H9 (cell line): Measurements from ENCODE around the gene GPC6. TPM values are rescaled to one million over a fixed set of nuclear protein-coding genes. Genes with fewer than 3 reads are reported as not detected.

Experiments used
- DNase-seq: peaks from one replicate; pipeline ENCODE4 v3.0.0-alpha.2; 2017
- H2AFZ ChIP-seq: one replicate; pipeline ENCODE4 v1.6.1; 2013; ENCODE audit warnings: mild to moderate bottlenecking, low read length, control low read depth, moderate library complexity
- H2AK5ac ChIP-seq: 2 replicates; pipeline ENCODE4 v1.6.1; 2013; ENCODE audit warnings: low read length, control low read depth, mixed read lengths; ENCODE audit not compliant: insufficient read length
- H2BK120ac ChIP-seq: one replicate; pipeline ENCODE4 v1.6.1; 2013; ENCODE audit warnings: low read depth, mild to moderate bottlenecking, low read length, control low read depth, inconsistent platforms; ENCODE audit not compliant: poor library complexity, severe bottlenecking
- H2BK12ac ChIP-seq: 2 replicates; pipeline ENCODE4 v1.6.1; 2013; ENCODE audit warnings: low read length, control low read depth, mixed read lengths, low read depth; ENCODE audit not compliant: insufficient read length
- H2BK15ac ChIP-seq: 2 replicates; pipeline ENCODE4 v1.6.1; 2013; ENCODE audit warnings: low read depth, low read length, control low read depth
- H2BK20ac ChIP-seq: one replicate; pipeline ENCODE4 v1.6.1; 2013; ENCODE audit warnings: low read depth, mild to moderate bottlenecking, low read length, control low read depth, inconsistent platforms; ENCODE audit not compliant: poor library complexity, severe bottlenecking
- H2BK5ac ChIP-seq: 2 replicates; pipeline ENCODE4 v1.6.1; 2013; ENCODE audit warnings: low read length, control low read depth, mixed read lengths; ENCODE audit not compliant: insufficient read length
- H3K14ac ChIP-seq: 2 replicates; pipeline ENCODE4 v1.6.1; 2013; ENCODE audit warnings: low read length, control low read depth; ENCODE audit not compliant: insufficient read depth
- H3K18ac ChIP-seq: 2 replicates; pipeline ENCODE4 v1.6.1; 2013; ENCODE audit warnings: low read depth, mild to moderate bottlenecking, mixed read lengths, low read length, control low read depth; ENCODE audit not compliant: insufficient read length
- H3K23ac ChIP-seq: 2 replicates; pipeline ENCODE4 v1.6.1; 2013; ENCODE audit warnings: low read length, control low read depth, mixed read lengths, low read depth; ENCODE audit not compliant: insufficient read length
- H3K23me2 ChIP-seq: 2 replicates; pipeline ENCODE4 v1.6.1; 2013; ENCODE audit warnings: low read depth, mild to moderate bottlenecking, mixed read lengths, low read length, control low read depth; ENCODE audit not compliant: insufficient read length, poor library complexity, severe bottlenecking
- H3K27ac ChIP-seq: 2 replicates; pipeline ENCODE4 v1.5.1; 2013; ENCODE audit warnings: low read length, control low read depth, mixed read lengths, low read depth; ENCODE audit not compliant: insufficient read length
- H3K27me3 ChIP-seq: 2 replicates; pipeline ENCODE4 v1.6.1; 2013; ENCODE audit warnings: low read length, control low read depth, inconsistent platforms; ENCODE audit not compliant: insufficient read depth
- H3K4ac ChIP-seq: 2 replicates; pipeline ENCODE4 v1.6.1; 2013; ENCODE audit warnings: low read depth, mild to moderate bottlenecking, control low read depth, inconsistent platforms, low read length, moderate library complexity
- H3K4me1 ChIP-seq: 2 replicates; pipeline ENCODE4 v1.6.1; 2013; ENCODE audit warnings: low read length, control low read depth, inconsistent platforms; ENCODE audit not compliant: insufficient read depth
- H3K4me2 ChIP-seq: 2 replicates; pipeline ENCODE4 v1.6.1; 2013; ENCODE audit warnings: low read length, control low read depth, mixed read lengths; ENCODE audit not compliant: insufficient read length, insufficient read depth
- H3K56ac ChIP-seq: 2 replicates; pipeline ENCODE4 v1.6.1; 2013; ENCODE audit warnings: low read depth, mild to moderate bottlenecking, mixed read lengths, low read length, control low read depth; ENCODE audit not compliant: insufficient read length
- H3K79me1 ChIP-seq: 2 replicates; pipeline ENCODE4 v1.6.1; 2013; ENCODE audit warnings: low read depth, mild to moderate bottlenecking, moderate library complexity, low read length, control low read depth, inconsistent platforms; ENCODE audit not compliant: insufficient read depth, poor library complexity, severe bottlenecking
- H3K79me2 ChIP-seq: 2 replicates; pipeline ENCODE4 v1.6.1; 2013; ENCODE audit warnings: low read length, control low read depth, inconsistent platforms; ENCODE audit not compliant: insufficient read depth
- H3K9ac ChIP-seq: 2 replicates; pipeline ENCODE4 v1.6.1; 2013; ENCODE audit warnings: low read length, control low read depth, mixed read lengths; ENCODE audit not compliant: insufficient read length; ENCODE audit errors: extremely low read depth
- H3K9me3 ChIP-seq: one replicate; pipeline ENCODE4 v1.6.1; 2013; ENCODE audit warnings: low read depth, low read length, inconsistent platforms; ENCODE audit not compliant: control insufficient read depth
- H3T11ph ChIP-seq: one replicate; pipeline ENCODE4 v1.6.1; 2013; ENCODE audit warnings: mild to moderate bottlenecking, low read length, control low read depth, inconsistent platforms
- H4K20me1 ChIP-seq: one replicate; pipeline ENCODE4 v1.6.1; 2013; ENCODE audit not compliant: control insufficient read depth, insufficient read length, insufficient read depth
- H4K5ac ChIP-seq: 2 replicates; pipeline ENCODE4 v1.6.1; 2013; ENCODE audit warnings: low read depth, mild to moderate bottlenecking, mixed read lengths, low read length, control low read depth; ENCODE audit not compliant: insufficient read length
- H4K8ac ChIP-seq: replicated peaks from 2 replicates; pipeline ENCODE4 v1.6.1; 2013; ENCODE audit warnings: low read length, control low read depth, mixed read lengths, low read depth; ENCODE audit not compliant: insufficient read length
- H4K91ac ChIP-seq: 2 replicates; pipeline ENCODE4 v1.6.1; 2013; ENCODE audit warnings: low read depth, mild to moderate bottlenecking, moderate library complexity, mixed read lengths, low read length, control low read depth; ENCODE audit not compliant: insufficient read length
- H3K27ac Mint-ChIP-seq, 3 experiments: 2 replicates in 2 of 3; 3 replicates in 1 of 3; pipeline ENCODE4 v1.8.0; 2020 to 2021; ENCODE audit warnings: mixed read lengths in 3 of 3, mild to moderate bottlenecking in 1 of 3, moderate library complexity in 1 of 3
- H3K27me3 Mint-ChIP-seq: 2 replicates; pipeline ENCODE4 v1.8.0; 2021; ENCODE audit warnings: low read depth, mild to moderate bottlenecking, moderate library complexity, mixed read lengths
- H3K36me3 Mint-ChIP-seq, 3 experiments: 2 replicates in 2 of 3; 3 replicates in 1 of 3; pipeline ENCODE4 v1.8.0; 2020 to 2021; ENCODE audit warnings: low read depth in 3 of 3, mixed read lengths in 3 of 3; ENCODE audit not compliant: insufficient read depth in 1 of 3
- H3K4me1 Mint-ChIP-seq, 2 experiments: 2 replicates each; pipeline ENCODE4 v1.8.0; 2020; ENCODE audit warnings: mixed read lengths in 2 of 2
- H3K4me3 Mint-ChIP-seq, 2 experiments: 2 replicates in 1 of 2; 3 replicates in 1 of 2; pipeline ENCODE4 v1.8.0; 2020 to 2021; ENCODE audit warnings: mild to moderate bottlenecking in 2 of 2, mixed read lengths in 2 of 2, moderate library complexity in 1 of 2
- H3K9me3 Mint-ChIP-seq, 2 experiments: 2 replicates in 1 of 2; 3 replicates in 1 of 2; pipeline ENCODE4 v1.8.0; 2020; ENCODE audit warnings: mild to moderate bottlenecking in 2 of 2, mixed read lengths in 2 of 2, moderate library complexity in 1 of 2
- WGBS: extraction: QIAGEN DNeasy Blood & Tissue Kit; methylation state at CpG from one replicate; pipeline ENCODE4 v1.1.7; 2013; ENCODE audit warnings: missing lambda C conversion rate, low lambda C conversion rate, mixed read lengths; ENCODE audit not compliant: insufficient read length; ENCODE audit errors: extremely low coverage; 5-methylcytosine and 5-hydroxymethylcytosine counted together
- total RNA-seq: library from RNA; stranded (reverse); gene quantifications from 2 replicates; pipeline ENCODE4 v1.2.1, GENCODE V29; 2021
- TF ChIP-seq, protein P1 (sequence below): fragments of 200-600 bp; sonication (generic); conservative IDR thresholded peaks from 3 replicates; pipeline ENCODE4 v1.8.0; 2021; ENCODE audit warnings: antibody characterized with exemption, mild to moderate bottlenecking

Gene GPC6
- total RNA-seq, 1 experiment from 2014 or later: 15.6 TPM

DNA sequence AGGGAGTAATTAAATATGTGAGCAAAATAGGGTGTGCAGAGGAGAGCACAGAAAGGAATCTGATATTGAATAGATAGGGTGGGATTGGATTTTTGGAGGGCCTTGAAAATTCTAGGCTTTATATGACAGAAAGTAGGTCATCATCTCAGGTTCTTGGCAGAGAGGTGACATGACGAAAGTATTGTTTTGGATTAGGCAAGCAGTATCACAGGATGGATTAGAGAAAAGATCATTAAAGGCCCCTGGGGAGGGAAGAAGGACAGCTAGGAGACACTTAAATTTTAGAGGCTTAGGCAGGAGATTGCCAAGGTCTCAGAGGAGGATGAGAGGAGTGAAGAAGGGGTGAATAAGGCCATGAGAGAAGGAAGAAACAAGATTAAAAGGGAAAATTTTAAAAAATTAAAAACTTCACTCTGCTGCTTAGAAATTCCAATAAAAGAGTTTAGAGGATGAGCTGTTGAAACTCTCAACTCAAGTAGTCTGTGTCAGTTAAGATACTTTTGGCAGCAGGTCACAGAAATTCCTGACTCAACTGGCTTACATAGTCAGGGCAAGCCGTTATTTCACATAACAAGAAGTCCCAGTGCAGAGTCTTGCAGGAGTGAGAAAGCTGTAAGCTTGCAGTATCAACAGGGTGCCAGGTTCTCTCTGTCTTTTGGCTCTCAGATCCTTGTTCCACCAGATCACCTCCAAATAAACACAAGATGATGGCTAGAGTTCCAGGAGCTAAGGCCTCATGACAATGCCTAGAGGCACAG, 8.8 kb downstream of the GPC6 start:
- no CpG with 5 or more reads among the region's 2 CpGs for WGBS
- no peak overlapping the region for H3K56ac ChIP-seq
- Mint-ChIP-seq H3K27ac (no peak overlapping the region; a peak in 1 of 7 replicates), H3K4me1 (peaks cover 38 to 44% of the 10 kb centered on the region in 2 experiments), H3K4me3 (no peak overlapping the region), H3K36me3 (peaks cover 22 to 36% (median 27%) of the 10 kb centered on the region in 3 experiments), H3K9me3 (peaks cover 13 to 23% of the 10 kb centered on the region in 2 experiments; a peak in 4 of 5 replicates), H3K27me3 (peaks cover 2% of the 10 kb centered on the region; the same call in 1 of the 2 replicates)
- no peak for DNase-seq
- no peaks in the 10 kb centered on the region for H3K79me1 ChIP-seq
- H3K27me3 ChIP-seq: no peaks in the 10 kb centered on the region
- no peak overlapping the region for H2BK120ac ChIP-seq
- H3K23me2 ChIP-seq: no peaks in the 10 kb centered on the region
- H4K91ac ChIP-seq: no peak overlapping the region
- H3K18ac ChIP-seq: no peak overlapping the region
- H3K9me3 ChIP-seq: no peaks in the 10 kb centered on the region
- no peak overlapping the region for H4K8ac ChIP-seq
- H3K4me1 ChIP-seq: peaks cover 3% of the 10 kb centered on the region; the same call in 1 of the 2 replicates
- H2BK5ac ChIP-seq: no peak overlapping the region
- H3K4me2 ChIP-seq: no peak overlapping the region
- H3K4ac ChIP-seq: no peak overlapping the region
- no peak overlapping the region for H2BK12ac ChIP-seq
- H4K20me1 ChIP-seq: no peaks in the 10 kb centered on the region
- peaks cover 8% of the 10 kb centered on the region; the same call in 1 of the 2 replicates for H3K79me2 ChIP-seq
- H3T11ph ChIP-seq: no peak overlapping the region
- no peak overlapping the region for H2BK15ac ChIP-seq
- TF ChIP-seq, protein P1, sequence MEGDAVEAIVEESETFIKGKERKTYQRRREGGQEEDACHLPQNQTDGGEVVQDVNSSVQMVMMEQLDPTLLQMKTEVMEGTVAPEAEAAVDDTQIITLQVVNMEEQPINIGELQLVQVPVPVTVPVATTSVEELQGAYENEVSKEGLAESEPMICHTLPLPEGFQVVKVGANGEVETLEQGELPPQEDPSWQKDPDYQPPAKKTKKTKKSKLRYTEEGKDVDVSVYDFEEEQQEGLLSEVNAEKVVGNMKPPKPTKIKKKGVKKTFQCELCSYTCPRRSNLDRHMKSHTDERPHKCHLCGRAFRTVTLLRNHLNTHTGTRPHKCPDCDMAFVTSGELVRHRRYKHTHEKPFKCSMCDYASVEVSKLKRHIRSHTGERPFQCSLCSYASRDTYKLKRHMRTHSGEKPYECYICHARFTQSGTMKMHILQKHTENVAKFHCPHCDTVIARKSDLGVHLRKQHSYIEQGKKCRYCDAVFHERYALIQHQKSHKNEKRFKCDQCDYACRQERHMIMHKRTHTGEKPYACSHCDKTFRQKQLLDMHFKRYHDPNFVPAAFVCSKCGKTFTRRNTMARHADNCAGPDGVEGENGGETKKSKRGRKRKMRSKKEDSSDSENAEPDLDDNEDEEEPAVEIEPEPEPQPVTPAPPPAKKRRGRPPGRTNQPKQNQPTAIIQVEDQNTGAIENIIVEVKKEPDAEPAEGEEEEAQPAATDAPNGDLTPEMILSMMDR: no peak
- no peak overlapping the region for H3K23ac ChIP-seq
- no peak overlapping the region for H2AFZ ChIP-seq
- no peak overlapping the region for H3K9ac ChIP-seq
- no peak overlapping the region for H2BK20ac ChIP-seq
- H3K27ac ChIP-seq: no peak overlapping the region
- no peak overlapping the region for H2AK5ac ChIP-seq
- no peak overlapping the region for H3K14ac ChIP-seq
- no peak overlapping the region for H4K5ac ChIP-seq
